GM12891 (cell line): ENCODE data around the gene LRRC70.

Experiments
- POLR2A ChIP-seq: IDR thresholded peaks from 2 replicates; pipeline ENCODE4 v1.6.1; 2011; ENCODE audit warnings: low read depth, low read length, control low read depth
- POLR2AphosphoS5 ChIP-seq: IDR thresholded peaks from 2 replicates; pipeline ENCODE4 v1.6.1; 2011; ENCODE audit warnings: low read depth, low read length, control low read depth
- TAF1 ChIP-seq: IDR thresholded peaks from 2 replicates; pipeline ENCODE4 v1.6.1; 2011; ENCODE audit warnings: low read depth, low read length, control low read depth

- TF ChIP-seq POLR2AphosphoS5, result no peak
- TF ChIP-seq POLR2A, result no peak
- TF ChIP-seq TAF1, result no peak
Observed at GRCh38 chr5:62562867-62563266, 15.8 kb upstream of the LRRC70 start.
